Activated T-helper 17 cell treated with anti-CD3 and anti-CD28 coated beads, Interleukin-2, amount 50 U/mL, for 72 hours (primary cell): Measurements from ENCODE around the gene SEC24B. TPM values are rescaled to one million over a fixed set of nuclear protein-coding genes. Genes with fewer than 3 reads are reported as not detected.
A peak's percentile ranks its signal among the peaks of the same experiment; 100 is the strongest.
"Not testable (repeated sequence)": the region's sequence is repeated elsewhere in the genome, so short reads cannot be mapped to it uniquely, and the experiment has no call there.

Experiments
- ATAC-seq: fragments of 150-1000 bp; cut with Tn5 transposase; replicated peaks from 2 replicates; pipeline ENCODE4 v1.10.0; 2021; ENCODE audit warnings: mild to moderate bottlenecking, moderate library complexity
- H3K27ac Mint-ChIP-seq: one replicate; pipeline ENCODE4 v1.8.0; 2022; ENCODE audit warnings: mixed read lengths
- H3K27me3 Mint-ChIP-seq: one replicate; pipeline ENCODE4 v1.8.0; 2022; ENCODE audit warnings: mixed read lengths
- H3K36me3 Mint-ChIP-seq: one replicate; pipeline ENCODE4 v1.8.0; 2022; ENCODE audit warnings: low read depth, mild to moderate bottlenecking, mixed read lengths
- H3K4me1 Mint-ChIP-seq: one replicate; pipeline ENCODE4 v1.8.0; 2022; ENCODE audit warnings: mixed read lengths
- H3K4me3 Mint-ChIP-seq: one replicate; pipeline ENCODE4 v1.8.0; 2022; ENCODE audit warnings: mild to moderate bottlenecking, mixed read lengths
- H3K9me3 Mint-ChIP-seq: one replicate; pipeline ENCODE4 v1.8.0; 2022; ENCODE audit warnings: mixed read lengths
- total RNA-seq, 2 donors: library from RNA; stranded (reverse); gene quantifications; one replicate each; pipeline ENCODE4 v1.2.3, GENCODE V29; 2022

SEC24B gene
- total RNA-seq, 2 donors from 2014 or later, result 25.2 to 28.1 TPM

- Mint-ChIP-seq H3K27me3 (no peaks in the 10 kb centered on the region), H3K36me3 (peaks cover 97% of the 10 kb centered on the region), H3K27ac (no peak overlapping the region), H3K9me3 (no peaks in the 10 kb centered on the region), H3K4me1 (peaks cover 3% of the 10 kb centered on the region), H3K4me3 (no peak overlapping the region)
- ATAC-seq, result no peak
Measured at GRCh38 chr4:109510687-109511086, 77.1 kb downstream of the SEC24B start.

GRCh38 chr4:109511414-109511813 lies 77.8 kb downstream of the SEC24B start:
- peaks cover 97% of the 10 kb centered on the region for H3K36me3 Mint-ChIP-seq
- no peak for ATAC-seq
- H3K27me3 Mint-ChIP-seq, result no peaks in the 10 kb centered on the region
- H3K27ac Mint-ChIP-seq, result no peak overlapping the region
- no peaks in the 10 kb centered on the region for H3K9me3 Mint-ChIP-seq
- H3K4me1 Mint-ChIP-seq, result peaks cover 3% of the 10 kb centered on the region
- no peak overlapping the region for H3K4me3 Mint-ChIP-seq

DNA sequence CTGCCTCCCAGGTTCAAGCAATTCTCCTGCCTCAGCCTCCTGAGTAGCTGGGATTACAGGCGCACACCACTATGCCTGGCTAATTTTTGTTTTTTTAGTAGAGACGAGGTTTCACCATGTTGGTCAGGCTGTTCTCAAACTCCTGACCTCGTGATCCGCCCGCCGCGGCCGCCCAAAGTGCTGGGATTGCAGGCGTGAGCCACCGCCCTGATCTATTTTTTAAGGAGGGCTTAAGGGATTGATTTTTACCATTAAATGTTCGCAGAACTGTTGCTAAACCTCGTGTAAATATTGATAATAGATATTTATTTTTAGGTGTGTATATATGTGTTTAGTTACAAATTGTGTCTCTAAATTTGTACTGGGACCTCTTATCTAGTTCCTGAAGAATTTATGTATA lies 79.8 kb downstream of the SEC24B start:
- ATAC-seq, H3K27ac Mint-ChIP-seq, H3K4me1 Mint-ChIP-seq, H3K27me3 Mint-ChIP-seq, H3K4me3 Mint-ChIP-seq, H3K9me3 Mint-ChIP-seq: not testable (repeated sequence)
- H3K36me3 Mint-ChIP-seq, result peaks cover 94% of the 10 kb centered on the region

GRCh38 chr4:109532182-109532581 lies 98.6 kb downstream of the SEC24B start:
- no peak for ATAC-seq
- Mint-ChIP-seq H3K4me1 (no peaks in the 10 kb centered on the region), H3K4me3 (no peak overlapping the region), H3K27me3 (no peaks in the 10 kb centered on the region), H3K27ac (no peak overlapping the region), H3K36me3 (peaks cover 96% of the 10 kb centered on the region), H3K9me3 (no peaks in the 10 kb centered on the region)

DNA sequence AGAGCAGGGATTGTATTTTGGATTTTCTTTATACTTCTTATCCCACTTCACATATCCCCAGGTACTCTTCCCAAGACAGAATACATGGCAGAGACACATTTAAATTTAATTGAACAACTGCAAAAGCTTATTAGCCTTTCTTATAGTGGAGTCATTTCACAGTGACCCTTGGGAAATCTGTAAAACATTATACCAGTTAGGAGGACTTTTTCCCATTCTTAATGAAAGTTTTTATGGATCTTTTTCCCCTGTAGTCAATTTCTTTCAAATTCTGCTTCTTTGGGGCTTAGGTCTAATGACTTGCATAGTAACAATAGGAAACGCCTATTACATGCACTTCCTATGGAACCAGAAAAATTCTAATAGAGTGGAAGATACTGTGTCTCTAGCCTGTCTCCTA lies 111.8 kb downstream of the SEC24B start:
- peaks cover 37% of the 10 kb centered on the region for H3K36me3 Mint-ChIP-seq
- H3K27me3 Mint-ChIP-seq, result no peaks in the 10 kb centered on the region
- H3K4me1 Mint-ChIP-seq, result peaks cover 15% of the 10 kb centered on the region
- no peak overlapping the region for H3K4me3 Mint-ChIP-seq
- no peaks in the 10 kb centered on the region for H3K9me3 Mint-ChIP-seq
- H3K27ac Mint-ChIP-seq, result no peak overlapping the region
- no peak for ATAC-seq

DNA sequence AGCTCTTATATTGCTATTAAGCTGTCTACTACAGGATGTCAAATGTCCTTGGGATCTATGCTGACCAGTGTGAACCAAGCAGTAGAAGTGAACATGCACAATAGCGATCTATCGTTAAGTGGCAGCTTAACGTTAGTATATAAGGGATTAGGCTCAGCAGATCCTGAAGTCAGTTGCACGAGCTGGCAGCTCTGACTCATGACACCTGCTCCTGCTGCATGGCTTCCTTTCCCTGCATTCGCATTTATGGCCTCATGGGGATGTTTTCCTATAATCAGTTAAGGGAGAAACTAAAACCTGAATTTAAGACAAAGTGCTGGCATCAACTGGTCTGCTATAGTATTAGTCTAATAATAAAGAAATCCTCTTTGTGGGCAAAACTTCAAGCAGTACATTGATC lies 113.8 kb downstream of the SEC24B start:
- no peak overlapping the region for H3K27ac Mint-ChIP-seq
- H3K4me3 Mint-ChIP-seq, result no peak overlapping the region
- H3K4me1 Mint-ChIP-seq, result peaks cover 13% of the 10 kb centered on the region
- no peaks in the 10 kb centered on the region for H3K9me3 Mint-ChIP-seq
- ATAC-seq, result no peak
- H3K36me3 Mint-ChIP-seq, result peaks cover 22% of the 10 kb centered on the region
- no peaks in the 10 kb centered on the region for H3K27me3 Mint-ChIP-seq

- peak overlapping the region; percentile 73 for H3K27ac Mint-ChIP-seq
- peaks cover 13% of the 10 kb centered on the region for H3K36me3 Mint-ChIP-seq
- no peaks in the 10 kb centered on the region for H3K9me3 Mint-ChIP-seq
- peaks cover 7% of the 10 kb centered on the region for H3K4me1 Mint-ChIP-seq
- H3K27me3 Mint-ChIP-seq, result no peaks in the 10 kb centered on the region
- ATAC-seq, result peak; percentile 98
- peak overlapping the region; percentile 50 for H3K4me3 Mint-ChIP-seq
Measured at GRCh38 chr4:109548655-109549054, 115.0 kb downstream of the SEC24B start.

DNA sequence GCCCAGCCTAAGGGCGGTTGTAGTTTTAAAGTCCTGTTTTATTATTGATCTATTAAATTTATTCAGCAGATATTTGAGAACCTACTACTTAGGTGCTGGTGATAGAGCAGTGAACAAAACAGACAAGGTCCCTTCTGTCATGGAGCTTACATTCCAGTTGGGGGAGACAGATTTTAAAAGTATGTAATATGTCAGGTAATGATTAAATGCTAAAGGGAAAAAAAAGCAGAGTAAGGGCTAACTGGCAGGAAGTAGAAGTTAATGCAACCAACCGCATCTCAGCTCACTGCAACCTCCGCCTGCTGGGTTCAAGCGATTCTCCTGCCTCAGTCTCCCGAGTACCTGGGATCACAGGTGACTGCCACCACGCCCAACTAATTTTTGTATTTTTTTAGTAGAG lies 118.6 kb downstream of the SEC24B start:
- no peak for ATAC-seq
- Mint-ChIP-seq H3K9me3 (no peaks in the 10 kb centered on the region), H3K4me1 (peaks cover 7% of the 10 kb centered on the region), H3K36me3 (peaks cover 6% of the 10 kb centered on the region), H3K27ac (no peak overlapping the region), H3K27me3 (no peaks in the 10 kb centered on the region), H3K4me3 (no peak overlapping the region)

DNA sequence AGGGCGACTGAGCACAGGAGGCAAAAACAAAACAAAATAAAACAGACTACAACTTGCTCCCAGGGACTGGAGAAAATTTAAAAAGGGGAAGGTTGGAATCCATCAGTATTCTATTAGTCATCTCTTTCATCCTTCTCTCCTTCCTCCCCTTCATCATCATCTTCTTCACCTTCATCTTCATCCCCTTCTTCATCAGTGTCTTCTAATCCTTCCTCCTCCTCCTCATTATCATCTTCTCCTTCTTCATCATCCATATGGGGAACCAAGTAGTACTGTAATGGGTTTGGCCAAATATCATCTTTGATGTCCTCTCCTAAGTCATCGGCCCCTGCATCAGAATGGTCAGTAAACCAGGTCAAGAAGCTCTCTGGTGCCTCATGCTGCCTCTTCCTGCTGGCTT lies 119.5 kb downstream of the SEC24B start:
- H3K9me3 Mint-ChIP-seq, result no peaks in the 10 kb centered on the region
- H3K27ac Mint-ChIP-seq, result no peak overlapping the region
- no peak for ATAC-seq
- no peaks in the 10 kb centered on the region for H3K27me3 Mint-ChIP-seq
- H3K4me3 Mint-ChIP-seq, result no peak overlapping the region
- peaks cover 7% of the 10 kb centered on the region for H3K4me1 Mint-ChIP-seq
- peaks cover 6% of the 10 kb centered on the region for H3K36me3 Mint-ChIP-seq

GRCh38 chr4:109554971-109555370 lies 121.4 kb downstream of the SEC24B start:
- Mint-ChIP-seq H3K9me3 (no peaks in the 10 kb centered on the region), H3K27ac (no peak overlapping the region), H3K4me3 (no peak overlapping the region), H3K36me3 (peaks cover 6% of the 10 kb centered on the region), H3K4me1 (no peaks in the 10 kb centered on the region), H3K27me3 (no peaks in the 10 kb centered on the region)
- no peak for ATAC-seq

- H3K9me3 Mint-ChIP-seq, result no peaks in the 10 kb centered on the region
- no peaks in the 10 kb centered on the region for H3K27me3 Mint-ChIP-seq
- no peak overlapping the region for H3K4me3 Mint-ChIP-seq
- H3K27ac Mint-ChIP-seq, result no peak overlapping the region
- no peak for ATAC-seq
- peaks cover 3% of the 10 kb centered on the region for H3K4me1 Mint-ChIP-seq
- peaks cover 24% of the 10 kb centered on the region for H3K36me3 Mint-ChIP-seq
Measured at GRCh38 chr4:109557433-109557832, 123.8 kb downstream of the SEC24B start.

DNA sequence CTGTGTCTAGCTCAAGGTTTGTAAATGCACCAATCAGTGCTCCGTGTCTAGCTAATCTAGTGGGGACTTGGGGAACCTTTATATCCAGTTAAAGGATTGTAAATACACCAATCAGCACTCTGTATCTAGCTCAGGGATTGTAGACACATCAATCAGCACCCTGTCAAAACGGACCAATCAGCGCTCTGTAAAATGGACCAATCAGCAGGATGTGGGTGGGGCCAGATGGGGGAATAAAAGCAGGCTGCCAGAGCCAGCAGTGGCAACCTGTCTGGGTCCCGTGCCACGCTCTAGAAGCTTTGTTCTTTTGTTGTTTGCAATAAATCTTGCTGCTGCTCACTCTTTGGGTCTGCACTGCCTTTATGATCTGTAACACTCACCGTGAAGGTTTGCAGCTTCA lies 124.5 kb downstream of the SEC24B start:
- H3K4me3 Mint-ChIP-seq, result peak overlapping the region; percentile 84
- H3K9me3 Mint-ChIP-seq, H3K4me1 Mint-ChIP-seq, H3K27me3 Mint-ChIP-seq, H3K27ac Mint-ChIP-seq, ATAC-seq: not testable (repeated sequence)
- peaks cover 31% of the 10 kb centered on the region for H3K36me3 Mint-ChIP-seq

GRCh38 chr4:109559625-109559982 lies 126.0 kb downstream of the SEC24B start:
- H3K27ac Mint-ChIP-seq, result peak overlapping the region; percentile 90
- H3K4me3 Mint-ChIP-seq, result peak overlapping the region; percentile 84
- peaks cover 38% of the 10 kb centered on the region for H3K36me3 Mint-ChIP-seq
- H3K4me1 Mint-ChIP-seq, result peaks cover 15% of the 10 kb centered on the region
- H3K27me3 Mint-ChIP-seq, result no peaks in the 10 kb centered on the region
- H3K9me3 Mint-ChIP-seq, result no peaks in the 10 kb centered on the region
- peak; percentile 31 for ATAC-seq

DNA sequence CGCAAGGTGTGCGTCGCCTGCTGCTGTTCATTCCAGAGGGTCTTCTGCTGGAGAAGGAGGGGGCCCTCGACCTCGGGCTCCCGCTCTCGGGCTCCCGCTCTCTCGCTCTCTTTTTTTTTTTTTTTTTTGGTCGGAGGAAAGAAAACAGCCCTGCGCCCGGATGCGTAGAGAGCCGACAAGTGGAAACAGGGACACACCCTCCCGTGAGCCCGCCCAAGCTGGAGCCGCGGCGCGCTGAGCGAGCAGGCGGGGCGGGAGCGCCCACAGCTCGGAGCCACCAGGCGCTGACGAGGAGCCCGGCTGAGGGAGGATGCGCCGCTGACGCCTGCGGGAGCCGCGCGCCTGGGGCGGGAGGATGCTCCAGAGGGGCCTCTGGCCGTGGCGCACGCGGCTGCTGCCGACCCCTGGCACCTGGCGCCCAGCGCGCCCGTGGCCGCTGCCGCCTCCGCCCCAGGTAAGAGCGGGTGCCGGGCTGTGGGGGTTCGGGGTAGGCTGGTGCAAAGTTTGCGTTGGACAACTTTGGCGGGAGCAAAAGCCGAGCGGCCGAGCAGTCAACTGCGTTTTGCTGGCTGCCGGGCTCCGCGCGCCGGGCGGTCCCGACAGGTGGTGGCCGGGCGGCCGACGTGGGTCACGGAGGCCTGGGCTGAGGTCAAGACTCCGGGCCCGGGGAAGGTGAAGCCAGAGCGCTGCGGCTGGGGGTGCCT lies 126.5 kb downstream of the SEC24B start, which contains the start of gene MCUB:
MCUB (plus strand) TSS at position 264 of the 704 bp plus-strand sequence; CDS start at position 356, 92 bp downstream.
- H3K9me3 Mint-ChIP-seq, result no peaks in the 10 kb centered on the region
- H3K4me3 Mint-ChIP-seq, result peak within 1 kb of the TSS; percentile 84
- H3K27ac Mint-ChIP-seq, result peak within 1 kb of the TSS; percentile 90
- no peaks in the 10 kb centered on the region for H3K27me3 Mint-ChIP-seq
- H3K4me1 Mint-ChIP-seq, result peaks cover 20% of the 10 kb centered on the region
- peak; percentile 91 for ATAC-seq
- peaks cover 44% of the 10 kb centered on the region for H3K36me3 Mint-ChIP-seq

- Mint-ChIP-seq H3K4me1 (peaks cover 20% of the 10 kb centered on the region), H3K36me3 (peaks cover 48% of the 10 kb centered on the region), H3K9me3 (no peaks in the 10 kb centered on the region), H3K27ac (peak overlapping the region; percentile 81), H3K27me3 (no peaks in the 10 kb centered on the region), H3K4me3 (peak overlapping the region; percentile 84)
- ATAC-seq, result peak; percentile 77
Measured at GRCh38 chr4:109560687-109561461, 127.3 kb downstream of the SEC24B start.
